Spleen (tissue), 11 donors: ENCODE results near the gene IFI27L2. TPM values are rescaled to one million over a fixed set of nuclear protein-coding genes. Genes with fewer than 3 reads are reported as not detected.

Experiments
- DNase-seq: peaks from one replicate; pipeline ENCODE4 v3.0.0-alpha.2; 2020
- H3K27ac ChIP-seq, 8 donors: fragments of 200-600 bp; sonication (generic) in 7 of 8; 1 replicate in 4 of 8; 2 replicates in 4 of 8; pipeline versions ENCODE4 v1.5.0 to v1.8.0; 2016 to 2021; ENCODE audit warnings: inconsistent platforms in 4 of 8, mild to moderate bottlenecking in 4 of 8, moderate library complexity in 1 of 8
- H3K27me3 ChIP-seq, 7 donors: fragments of 200-600 bp; sonication (generic) in 6 of 7; replicated peaks in 1 of 7; 1 replicate in 4 of 7; 2 replicates in 3 of 7; pipeline versions ENCODE4 v1.5.0 to v1.8.0; 2016 to 2021; ENCODE audit warnings: inconsistent platforms in 3 of 7, mild to moderate bottlenecking in 1 of 7
- H3K36me3 ChIP-seq, 6 donors: fragments of 200-600 bp; sonication (generic) in 5 of 6; 1 replicate in 4 of 6; 2 replicates in 2 of 6; pipeline versions ENCODE4 v1.5.0 to v1.8.0; 2016 to 2021; ENCODE audit warnings: inconsistent platforms in 2 of 6
- H3K4me1 ChIP-seq, 6 donors: fragments of 200-600 bp; sonication (generic) in 5 of 6; 1 replicate in 3 of 6; 2 replicates in 3 of 6; pipeline versions ENCODE4 v1.5.0 to v1.8.0; 2016 to 2021; ENCODE audit warnings: inconsistent platforms in 3 of 6
- H3K4me3 ChIP-seq, 8 donors: fragments of 200-600 bp; sonication (generic) in 7 of 8; 1 replicate in 4 of 8; 2 replicates in 4 of 8; pipeline versions ENCODE4 v1.5.0 to v1.8.0; 2016 to 2021; ENCODE audit warnings: inconsistent platforms in 4 of 8, mild to moderate bottlenecking in 4 of 8, moderate library complexity in 2 of 8
- H3K9me3 ChIP-seq, 8 donors: fragments of 200-600 bp; sonication (generic) in 7 of 8; 1 replicate in 4 of 8; 2 replicates in 4 of 8; pipeline versions ENCODE4 v1.5.0 to v1.8.0; 2016 to 2021; ENCODE audit warnings: inconsistent platforms in 4 of 8
- POLR2A ChIP-seq, 3 donors: fragments of 450-650 bp; IDR thresholded peaks; one replicate each; pipeline ENCODE4 v1.5.1; 2017; ENCODE audit warnings: antibody characterized with exemption in 3 of 3, mild to moderate bottlenecking in 1 of 3
- POLR2AphosphoS5 ChIP-seq, 3 donors: sonication (generic); formaldehyde crosslinking; IDR thresholded peaks; one replicate each; pipeline ENCODE4 v1.5.1; 2017; ENCODE audit warnings: antibody characterized with exemption in 3 of 3
- WGBS, 5 donors: extraction: QIAGEN DNeasy Blood & Tissue Kit in 3 of 5; methylation state at CpG; one replicate each; pipeline versions ENCODE4 v1.1.5 to v1.1.7; 2013 to 2018; 5-methylcytosine and 5-hydroxymethylcytosine counted together
- intact Hi-C: fragments of 100-400 bp; cut with DNase I; formaldehyde crosslinking; loops from one replicate; pipeline ENCODE4 v1.15.0; 2023; ENCODE audit warnings: low total_unique reads
- polyA plus RNA-seq, 3 donors: library from polyadenylated mRNA; stranded (reverse); fragments of 200-250 nt; gene quantifications; one replicate each; pipeline ENCODE4 v1.2.1, GENCODE V29; 2013
- total RNA-seq, 7 donors: library from RNA; depleted of rRNA in 3 of 7; stranded (reverse); fragments of >200 nt in 3 of 7; fragmentation: NEBNext Ultra II Directional in 4 of 7; extraction: Animal tissue kit (Norgen Biotek cat#: 25700) in 4 of 7; gene quantifications; one replicate each; pipeline versions ENCODE4 v1.1.0 to v1.2.1, GENCODE V29; 2016 to 2021
- TF ChIP-seq, protein P1 (sequence below), 11 experiments: fragments of 200-600 bp in 7 of 11; fragments of 450-650 bp in 4 of 11; sonication (generic) in 4 of 11; IDR thresholded peaks in 8 of 11; conservative IDR thresholded peaks in 3 of 11; 1 replicate in 7 of 11; 2 replicates in 4 of 11; pipeline versions ENCODE4 v1.4.0 to v1.8.0; 2016 to 2021; ENCODE audit warnings: antibody characterized with exemption in 11 of 11, inconsistent platforms in 4 of 11, mild to moderate bottlenecking in 1 of 11
- donor health status: healthy with polysubstance abuse.
- donor health status: DM: no; HTN: no; CAD: no; lungs with moderate emphysema.
- donor health status: DM: no; HTN: no; CAD: no.
- donor health status: Bipolar disorder and iron deficiency.
- donor health status: healthy.
- donor health status: DM: no; HTN: no; CAD: no.
- donor health status: DM: yes; HTN: yes; CAD: no.

IFI27L2 gene
- total and polyA plus RNA-seq, 10 donors, result 40.6 to 137 (median 75.5) TPM

DNA sequence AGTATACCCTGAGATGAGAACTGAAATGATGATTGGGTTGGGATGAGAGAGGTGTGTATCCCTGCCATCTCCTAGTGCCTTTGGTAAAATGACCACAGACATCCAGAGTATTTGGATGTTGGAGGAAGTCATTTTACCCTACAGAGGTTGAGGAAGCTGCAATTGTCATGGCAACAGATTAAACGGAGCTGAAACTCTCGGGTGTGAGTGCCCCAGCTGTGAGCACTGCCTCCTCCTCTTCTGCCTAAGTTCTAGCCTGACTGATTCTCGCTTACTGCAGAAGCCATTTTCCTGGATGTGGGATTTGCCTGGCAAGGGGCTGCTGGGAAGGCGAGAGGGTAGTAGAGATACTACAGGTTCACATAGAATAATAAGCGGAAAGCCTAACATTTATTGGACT is 34.4 kb upstream of the IFI27L2 start:
- Histone ChIP-seq H3K27me3 (peaks cover 0 to 26% (median 0%) of the 10 kb centered on the region in 7 donors), H3K4me1 (peaks cover 0 to 26% (median 3%) of the 10 kb centered on the region in 6 donors), H3K36me3 (no peaks in the 10 kb centered on the region), H3K9me3 (no peaks in the 10 kb centered on the region), H3K4me3 (no peak overlapping the region), H3K27ac (no peak overlapping the region)
- 52 to 60% (median 58%) methylated on average over 5 of the region's 5 CpGs for WGBS, 5 donors
- no peak for DNase-seq
- intact Hi-C loops, result no loop called here
- TF ChIP-seq, protein P1, sequence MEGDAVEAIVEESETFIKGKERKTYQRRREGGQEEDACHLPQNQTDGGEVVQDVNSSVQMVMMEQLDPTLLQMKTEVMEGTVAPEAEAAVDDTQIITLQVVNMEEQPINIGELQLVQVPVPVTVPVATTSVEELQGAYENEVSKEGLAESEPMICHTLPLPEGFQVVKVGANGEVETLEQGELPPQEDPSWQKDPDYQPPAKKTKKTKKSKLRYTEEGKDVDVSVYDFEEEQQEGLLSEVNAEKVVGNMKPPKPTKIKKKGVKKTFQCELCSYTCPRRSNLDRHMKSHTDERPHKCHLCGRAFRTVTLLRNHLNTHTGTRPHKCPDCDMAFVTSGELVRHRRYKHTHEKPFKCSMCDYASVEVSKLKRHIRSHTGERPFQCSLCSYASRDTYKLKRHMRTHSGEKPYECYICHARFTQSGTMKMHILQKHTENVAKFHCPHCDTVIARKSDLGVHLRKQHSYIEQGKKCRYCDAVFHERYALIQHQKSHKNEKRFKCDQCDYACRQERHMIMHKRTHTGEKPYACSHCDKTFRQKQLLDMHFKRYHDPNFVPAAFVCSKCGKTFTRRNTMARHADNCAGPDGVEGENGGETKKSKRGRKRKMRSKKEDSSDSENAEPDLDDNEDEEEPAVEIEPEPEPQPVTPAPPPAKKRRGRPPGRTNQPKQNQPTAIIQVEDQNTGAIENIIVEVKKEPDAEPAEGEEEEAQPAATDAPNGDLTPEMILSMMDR (IDR thresholded peaks at IDR 0.05 in 8 of 11, conservative IDR thresholded peaks at IDR 0.05 in 3 of 11), result no peak
- no peak for TF ChIP-seq POLR2AphosphoS5 (IDR thresholded peaks at IDR 0.05)
- TF ChIP-seq POLR2A (IDR thresholded peaks at IDR 0.05), result no peak

DNA sequence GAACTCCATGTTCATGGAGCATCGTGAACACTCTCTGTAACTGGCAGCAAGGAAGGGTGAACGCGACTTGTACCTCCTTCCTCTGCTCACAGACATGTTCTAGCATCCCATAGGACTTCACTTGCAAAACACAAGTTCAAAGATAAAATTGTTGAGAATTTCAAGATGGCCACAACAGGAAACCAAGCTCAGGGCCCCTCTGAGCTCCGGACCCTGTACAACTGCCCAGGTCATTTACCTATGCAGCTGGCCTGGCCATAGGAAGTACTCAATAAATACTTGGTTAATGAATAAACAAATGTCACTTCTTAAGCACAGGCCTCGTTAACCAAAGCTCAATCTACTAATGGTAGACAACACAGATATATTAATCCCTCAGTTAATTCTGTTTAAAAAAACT is 33.1 kb upstream of the IFI27L2 start:
- intact Hi-C loops, result no loop called here
- Histone ChIP-seq H3K27me3 (peaks cover 0 to 39% (median 5%) of the 10 kb centered on the region in 7 donors), H3K4me3 (no peak overlapping the region), H3K36me3 (no peaks in the 10 kb centered on the region), H3K27ac (no peak overlapping the region), H3K4me1 (peaks cover 0 to 30% (median 3%) of the 10 kb centered on the region in 6 donors), H3K9me3 (no peaks in the 10 kb centered on the region)
- no peak for DNase-seq
- 81 to 93% (median 85%) methylated on average over 5 of the region's 5 CpGs for WGBS, 5 donors
- TF ChIP-seq, protein P1 (IDR thresholded peaks at IDR 0.05 in 8 of 11, conservative IDR thresholded peaks at IDR 0.05 in 3 of 11), result no peak
- no peak for TF ChIP-seq POLR2AphosphoS5 (IDR thresholded peaks at IDR 0.05)
- TF ChIP-seq POLR2A (IDR thresholded peaks at IDR 0.05), result no peak

DNA sequence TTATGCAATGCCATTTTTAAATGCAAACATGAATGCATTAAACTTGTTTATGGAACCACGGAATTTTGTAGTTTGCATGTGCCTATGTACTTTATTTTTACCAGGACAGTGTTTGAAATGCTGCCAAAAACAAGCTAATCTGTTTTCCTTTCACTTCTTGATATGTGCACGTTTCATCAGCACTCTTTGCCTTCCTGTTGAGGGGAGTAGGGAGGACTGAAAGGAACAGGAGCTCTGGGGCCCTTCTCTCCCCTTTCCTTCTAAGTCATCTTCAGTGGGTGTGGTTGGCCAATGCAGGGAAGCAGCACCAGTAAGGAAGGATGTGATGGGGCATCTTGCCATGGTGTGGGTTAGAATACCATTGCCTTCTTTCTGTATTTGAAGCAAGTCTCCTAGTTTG is 32.6 kb upstream of the IFI27L2 start:
- intact Hi-C loops, result no loop called here
- TF ChIP-seq POLR2A (IDR thresholded peaks at IDR 0.05), result no peak
- TF ChIP-seq, protein P1 (IDR thresholded peaks at IDR 0.05 in 8 of 11, conservative IDR thresholded peaks at IDR 0.05 in 3 of 11), result no peak
- TF ChIP-seq POLR2AphosphoS5 (IDR thresholded peaks at IDR 0.05), result no peak
- H3K4me1 ChIP-seq, result peaks cover 0 to 30% (median 3%) of the 10 kb centered on the region in 6 donors
- no peak for DNase-seq
- no peaks in the 10 kb centered on the region for H3K36me3 ChIP-seq
- no peak overlapping the region for H3K4me3 ChIP-seq
- peaks cover 0 to 39% (median 5%) of the 10 kb centered on the region in 7 donors for H3K27me3 ChIP-seq
- 1 to 2% (median 1%) methylated on average over 2 of the region's 2 CpGs for WGBS, 5 donors
- no peaks in the 10 kb centered on the region for H3K9me3 ChIP-seq
- no peak overlapping the region for H3K27ac ChIP-seq

DNA sequence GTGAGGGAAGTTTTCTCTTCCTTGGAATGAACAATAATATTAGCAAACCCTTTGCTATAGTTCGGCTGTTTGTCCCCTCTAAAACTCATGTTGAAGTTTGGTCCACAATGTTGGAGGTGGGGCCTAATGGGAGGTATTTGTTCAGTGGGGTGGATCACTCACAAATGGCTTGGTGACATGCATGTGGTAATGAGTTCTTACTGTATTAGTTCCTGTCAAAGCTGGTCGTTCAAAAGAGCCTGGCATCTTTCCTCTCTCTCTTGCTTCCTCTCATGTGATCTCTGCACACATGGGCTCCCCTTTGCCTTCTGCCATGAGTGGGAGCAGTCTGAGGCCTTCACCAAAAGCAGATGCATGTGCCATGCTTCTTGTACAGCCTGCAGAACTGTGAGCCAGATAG is 31.7 kb upstream of the IFI27L2 start:
- no peak overlapping the region for H3K4me3 ChIP-seq
- no peaks in the 10 kb centered on the region for H3K9me3 ChIP-seq
- 35 to 49% (median 46%) methylated on average over 2 of the region's 2 CpGs for WGBS, 5 donors
- peaks cover 0 to 30% (median 3%) of the 10 kb centered on the region in 6 donors for H3K4me1 ChIP-seq
- H3K27ac ChIP-seq, result no peak overlapping the region
- H3K27me3 ChIP-seq, result peaks cover 0 to 43% (median 5%) of the 10 kb centered on the region in 7 donors
- H3K36me3 ChIP-seq, result no peaks in the 10 kb centered on the region
- intact Hi-C loops, result no loop called here
- TF ChIP-seq, protein P1 (IDR thresholded peaks at IDR 0.05 in 8 of 11, conservative IDR thresholded peaks at IDR 0.05 in 3 of 11), result no peak
- TF ChIP-seq POLR2A (IDR thresholded peaks at IDR 0.05), result no peak
- no peak for TF ChIP-seq POLR2AphosphoS5 (IDR thresholded peaks at IDR 0.05)
- no peak for DNase-seq
